Upper lobe of right lung (tissue), 1 donor: ENCODE results near the gene C3orf20. TPM values are rescaled to one million over a fixed set of nuclear protein-coding genes. Genes with fewer than 3 reads are reported as not detected.
"Not testable (repeated sequence)": the region's sequence is repeated elsewhere in the genome, so short reads cannot be mapped to it uniquely, and the experiment has no call there.

Experiments used
- ATAC-seq: fragments of 200-7000 bp; cut with Tn5 transposase; one replicate; pipeline ENCODE4 v1.9.1; 2020; ENCODE audit warnings: mild to moderate bottlenecking, moderate library complexity
- DNase-seq: peaks from one replicate; pipeline ENCODE4 v3.0.0-alpha.2; 2020
- H3K27ac ChIP-seq: fragments of 200-600 bp; one replicate; pipeline ENCODE4 v1.8.0; 2022
- H3K27me3 ChIP-seq: fragments of 200-600 bp; one replicate; pipeline ENCODE4 v1.8.0; 2022; ENCODE audit warnings: mild to moderate bottlenecking
- H3K36me3 ChIP-seq: fragments of 200-600 bp; one replicate; pipeline ENCODE4 v1.8.0; 2022
- H3K4me1 ChIP-seq: fragments of 200-600 bp; one replicate; pipeline ENCODE4 v1.8.0; 2022
- H3K4me3 ChIP-seq: fragments of 200-600 bp; one replicate; pipeline ENCODE4 v1.8.0; 2022; ENCODE audit warnings: mild to moderate bottlenecking
- H3K9me3 ChIP-seq: fragments of 200-600 bp; one replicate; pipeline ENCODE4 v1.8.0; 2022
- intact Hi-C: fragments of 100-400 bp; cut with DNase I; formaldehyde crosslinking; loops from one replicate; pipeline ENCODE4 v1.11.0; 2022
- total RNA-seq: library from RNA; stranded (reverse); fragmentation: NEBNext Ultra II Directional; extraction: Animal tissue kit (Norgen Biotek cat#: 25700); gene quantifications from one replicate; pipeline ENCODE4 v1.2.1, GENCODE V29; 2021
- TF ChIP-seq, protein P1 (sequence below): fragments of 200-600 bp; IDR thresholded peaks from one replicate; pipeline ENCODE4 v1.8.0; 2022; ENCODE audit warnings: antibody characterized with exemption
- donor health status: DM: no; HTN: yes; CAD: no; lungs with severe emphysema.

Gene C3orf20
- total RNA-seq, 1 donor from 2014 or later = 0.14 TPM

DNA sequence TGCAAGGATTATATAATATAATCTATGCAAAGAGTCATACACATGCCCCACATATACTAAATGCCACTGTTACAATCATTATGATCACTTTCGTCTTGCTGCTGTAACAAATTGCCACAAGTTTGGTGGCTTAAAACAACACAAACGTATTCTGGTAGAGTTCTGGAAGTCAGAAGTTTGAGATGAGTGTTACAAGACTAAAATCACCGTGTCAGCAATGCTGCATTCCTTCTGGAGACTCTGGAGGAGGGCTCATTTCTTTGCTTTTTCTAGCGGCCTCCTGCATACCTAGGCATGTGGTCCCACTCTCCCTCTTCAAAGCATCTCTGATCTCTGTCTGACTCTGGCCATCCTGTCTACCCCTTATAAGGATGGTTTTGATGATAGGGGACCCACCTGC is 24.7 kb upstream of the C3orf20 start:
- H3K27ac ChIP-seq = no peak overlapping the region
- ATAC-seq (no peak), DNase-seq (no peak)

DNA sequence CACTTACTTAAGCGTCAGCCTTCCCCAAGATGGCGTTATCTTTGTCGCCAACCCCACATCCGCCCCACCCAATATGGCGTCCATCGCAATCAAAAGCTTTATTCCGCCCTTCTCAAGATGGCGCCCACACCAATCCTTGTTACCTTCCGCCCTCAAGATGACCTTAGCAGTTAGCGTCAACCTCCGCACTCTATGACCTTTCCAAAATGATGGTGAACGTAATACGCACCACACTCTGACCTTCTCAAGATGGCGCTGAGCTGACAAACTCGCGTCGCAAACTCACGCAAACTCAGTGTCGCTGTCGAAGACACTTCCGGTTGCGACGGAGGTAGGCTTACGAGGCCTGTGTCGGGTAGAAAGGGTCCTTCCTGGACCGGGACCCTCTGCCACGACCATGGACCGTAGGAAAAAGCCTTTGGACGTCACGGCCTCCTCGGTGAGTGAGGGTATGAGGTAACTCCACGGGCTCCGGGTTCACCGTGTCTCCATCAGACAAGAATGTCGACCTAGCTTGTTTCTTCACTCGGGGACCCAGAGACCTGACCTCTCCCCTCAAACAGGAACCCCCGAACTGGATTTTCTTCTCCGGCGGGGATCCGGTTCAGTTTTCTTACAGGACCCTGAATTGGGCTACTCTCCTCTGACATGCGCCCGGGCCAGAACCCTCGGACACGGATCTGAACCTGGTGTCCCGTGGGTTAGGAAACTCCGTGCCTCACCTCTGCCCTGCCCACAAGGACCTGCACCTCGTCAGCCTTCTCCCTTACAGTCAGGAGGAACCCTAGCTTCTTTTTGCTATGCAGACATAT is 23.3 kb upstream of the C3orf20 start, which contains the start of gene CCDC174:
CCDC174 (plus strand) TSS at position 323 of the 812 bp plus-strand sequence; CDS start at position 398, 75 bp downstream.
- peaks cover 24% of the 10 kb centered on the region for H3K36me3 ChIP-seq
- no peaks in the 10 kb centered on the region for H3K27me3 ChIP-seq
- peak within 1 kb of the TSS; percentile 86 for H3K4me3 ChIP-seq
- DNase-seq = peak; percentile 94
- peak; percentile 99 for ATAC-seq
- peaks cover 21% of the 10 kb centered on the region for H3K4me1 ChIP-seq
- TF ChIP-seq, protein P1, sequence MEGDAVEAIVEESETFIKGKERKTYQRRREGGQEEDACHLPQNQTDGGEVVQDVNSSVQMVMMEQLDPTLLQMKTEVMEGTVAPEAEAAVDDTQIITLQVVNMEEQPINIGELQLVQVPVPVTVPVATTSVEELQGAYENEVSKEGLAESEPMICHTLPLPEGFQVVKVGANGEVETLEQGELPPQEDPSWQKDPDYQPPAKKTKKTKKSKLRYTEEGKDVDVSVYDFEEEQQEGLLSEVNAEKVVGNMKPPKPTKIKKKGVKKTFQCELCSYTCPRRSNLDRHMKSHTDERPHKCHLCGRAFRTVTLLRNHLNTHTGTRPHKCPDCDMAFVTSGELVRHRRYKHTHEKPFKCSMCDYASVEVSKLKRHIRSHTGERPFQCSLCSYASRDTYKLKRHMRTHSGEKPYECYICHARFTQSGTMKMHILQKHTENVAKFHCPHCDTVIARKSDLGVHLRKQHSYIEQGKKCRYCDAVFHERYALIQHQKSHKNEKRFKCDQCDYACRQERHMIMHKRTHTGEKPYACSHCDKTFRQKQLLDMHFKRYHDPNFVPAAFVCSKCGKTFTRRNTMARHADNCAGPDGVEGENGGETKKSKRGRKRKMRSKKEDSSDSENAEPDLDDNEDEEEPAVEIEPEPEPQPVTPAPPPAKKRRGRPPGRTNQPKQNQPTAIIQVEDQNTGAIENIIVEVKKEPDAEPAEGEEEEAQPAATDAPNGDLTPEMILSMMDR = no peak
- peak within 1 kb of the TSS; percentile 96 for H3K27ac ChIP-seq
- intact Hi-C loops = no loop called here
- H3K9me3 ChIP-seq = no peaks in the 10 kb centered on the region

More for the DNA sequence above, 24.7 kb upstream of the C3orf20 start:
- intact Hi-C loops = no loop called here
- peaks cover 9% of the 10 kb centered on the region for H3K36me3 ChIP-seq
- no peaks in the 10 kb centered on the region for H3K9me3 ChIP-seq
- H3K4me1 ChIP-seq = peaks cover 21% of the 10 kb centered on the region
- no peaks in the 10 kb centered on the region for H3K27me3 ChIP-seq
- no peak overlapping the region for H3K4me3 ChIP-seq
- TF ChIP-seq, protein P1 = no peak

DNA sequence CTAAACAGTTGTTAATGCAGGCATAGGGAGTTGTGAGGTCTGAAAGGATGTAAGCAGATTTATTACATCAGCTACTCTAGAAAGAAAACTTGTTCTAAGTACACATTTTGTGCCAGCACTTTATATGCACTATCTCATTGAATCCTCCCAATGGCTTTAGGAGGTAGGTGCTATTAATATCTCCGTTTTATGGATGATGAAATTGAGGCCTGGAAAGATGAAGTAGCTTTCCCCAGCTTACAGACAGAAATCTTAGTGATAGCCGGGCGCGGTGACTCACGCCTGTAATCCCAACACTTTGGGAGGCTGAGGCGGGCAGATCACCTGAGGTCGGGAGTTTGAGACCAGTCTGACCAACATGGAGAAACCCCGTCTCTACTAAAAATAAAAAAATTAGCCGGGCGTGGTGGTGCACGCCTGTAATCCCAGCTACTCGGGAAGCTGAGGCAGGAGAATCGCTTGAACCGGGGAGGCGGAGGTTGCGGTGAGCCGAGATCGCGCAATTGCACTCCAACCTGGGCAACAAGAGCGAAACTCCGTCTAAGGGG is 22.5 kb upstream of the C3orf20 start:
- peaks cover 32% of the 10 kb centered on the region for H3K36me3 ChIP-seq

DNA sequence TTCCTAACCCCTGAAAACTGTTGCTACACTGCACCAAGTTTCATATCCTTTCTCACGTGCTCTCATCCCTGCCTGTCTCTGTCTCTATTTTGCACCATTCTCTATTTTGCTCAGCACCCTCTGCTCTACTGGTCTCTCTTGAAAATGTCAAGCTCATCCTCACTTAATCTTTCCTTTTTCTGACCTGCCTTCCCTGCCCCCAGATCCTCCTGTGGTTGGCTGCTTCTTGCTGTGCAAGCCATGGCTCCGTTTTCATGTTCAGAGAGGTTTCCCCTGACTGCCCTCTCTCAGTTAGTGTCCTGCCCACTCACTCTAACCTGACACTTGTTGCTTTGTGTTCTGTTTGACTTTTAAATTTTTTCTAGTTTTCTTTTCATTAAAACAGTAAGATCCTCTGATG is 17.4 kb upstream of the C3orf20 start:
- Histone ChIP-seq H3K9me3 (no peaks in the 10 kb centered on the region), H3K36me3 (peaks cover 82% of the 10 kb centered on the region), H3K4me3 (no peak overlapping the region), H3K27ac (no peak overlapping the region), H3K4me1 (peaks cover 18% of the 10 kb centered on the region), H3K27me3 (no peaks in the 10 kb centered on the region)
- ATAC-seq (no peak), DNase-seq (no peak)
- TF ChIP-seq, protein P1 = no peak
- intact Hi-C loops = no loop called here

More for the DNA sequence above, 22.5 kb upstream of the C3orf20 start:
- H3K4me1 ChIP-seq = peaks cover 21% of the 10 kb centered on the region
- intact Hi-C loops, ATAC-seq, H3K9me3 ChIP-seq, H3K27me3 ChIP-seq, DNase-seq: not testable (repeated sequence)
- H3K27ac ChIP-seq = peak overlapping the region; percentile 96
- H3K4me3 ChIP-seq = peak overlapping the region; percentile 86

DNA sequence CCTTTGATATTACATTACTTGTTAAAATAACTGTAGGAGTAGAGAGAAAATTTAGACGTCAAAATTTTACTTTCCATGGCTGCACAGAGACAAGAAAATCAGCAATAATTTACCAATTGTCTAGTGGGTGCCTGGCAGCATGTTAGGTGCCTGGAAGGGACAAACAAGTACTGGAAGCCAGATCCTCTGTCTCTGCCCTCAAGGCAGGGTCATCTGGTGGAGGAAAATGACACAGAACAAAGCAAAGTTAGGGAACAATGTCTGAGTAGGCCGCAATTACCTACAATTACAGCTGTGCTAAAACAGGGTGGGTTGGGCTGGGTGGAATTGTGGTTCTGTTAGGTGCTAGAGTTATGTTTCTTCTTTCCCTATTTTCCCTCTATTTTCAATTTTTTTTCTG is 16.0 kb upstream of the C3orf20 start:
- ATAC-seq (no peak), DNase-seq (no peak)
- Histone ChIP-seq H3K36me3 (peaks cover 96% of the 10 kb centered on the region), H3K4me3 (no peak overlapping the region), H3K9me3 (no peaks in the 10 kb centered on the region), H3K4me1 (peaks cover 5% of the 10 kb centered on the region), H3K27me3 (no peaks in the 10 kb centered on the region), H3K27ac (no peak overlapping the region)
- TF ChIP-seq, protein P1 = no peak
- intact Hi-C loops = no loop called here

DNA sequence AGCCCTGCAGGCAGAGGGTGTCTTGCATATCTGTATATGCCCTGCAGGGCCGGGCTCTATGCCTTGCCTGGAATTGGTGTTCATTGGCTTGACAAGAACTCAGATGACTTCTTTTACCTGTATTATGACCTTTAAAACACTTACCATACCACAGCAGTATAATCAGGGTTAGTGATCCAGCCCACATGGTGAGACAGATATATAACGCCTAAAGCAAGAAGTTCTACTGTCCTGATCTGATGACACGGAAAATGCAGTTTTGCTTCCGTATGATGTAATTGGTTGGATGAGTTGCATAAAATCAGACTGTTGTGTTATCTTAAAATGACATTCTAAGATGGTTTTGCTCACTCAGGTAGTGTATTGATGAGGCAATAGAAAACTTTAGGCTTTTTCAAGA is 14.0 kb upstream of the C3orf20 start:
- no peak for ATAC-seq
- DNase-seq = no peak
- H3K4me3 ChIP-seq = no peak overlapping the region
- H3K36me3 ChIP-seq = peaks cover 99% of the 10 kb centered on the region
- no peaks in the 10 kb centered on the region for H3K27me3 ChIP-seq
- no peak overlapping the region for H3K27ac ChIP-seq
- no peaks in the 10 kb centered on the region for H3K4me1 ChIP-seq
- no peaks in the 10 kb centered on the region for H3K9me3 ChIP-seq
- intact Hi-C loops = no loop called here
- TF ChIP-seq, protein P1 = no peak
